ENCODE results near the gene TLN1. TPM values are rescaled to one million over a fixed set of nuclear protein-coding genes. Genes with fewer than 3 reads are reported as not detected.

TLN1 gene
- total RNA-seq, 4 donors from 2014 or later = 142 to 245 (median 184) TPM

- WGBS, 2 donors = 1 to 3% methylated on average over 29 to 33 of the region's 67 CpGs
- TF ChIP-seq CTCF (IDR thresholded peaks at IDR 0.05) (peak in 5 of 6 experiments; percentile 21 to 59 (median 55)), POLR2A (IDR thresholded peaks at IDR 0.05) (peak in 1 of 2 donors; percentile 95)
- Histone ChIP-seq H3K4me1 (peaks cover 7 to 20% of the 10 kb centered on the region in 2 donors), H3K27ac (peak within 1 kb of the TSS; percentile 92 to 100 (median 100)), H3K4me3 (replicated peaks in 1 of 3) (peak within 1 kb of the TSS; percentile 49 to 95 (median 90)), H3K27me3 (no peaks in the 10 kb centered on the region), H3K36me3 (peaks cover 0 to 4% of the 10 kb centered on the region in 2 donors), H3K9me3 (no peaks in the 10 kb centered on the region)
- DNase-seq = peak; percentile 80 to 81
- intact Hi-C loops (cut with DNase I) = no loop called here
These were observed 73.6 kb downstream of the TLN1 start, which contains the start of gene CCDC107 for GRCh38 chr9:35658137-35658967. Gene CCDC107, plus strand, starts transcription at chr9:35658292. Its CDS starts 88 bp downstream, at chr9:35658380.

DNA sequence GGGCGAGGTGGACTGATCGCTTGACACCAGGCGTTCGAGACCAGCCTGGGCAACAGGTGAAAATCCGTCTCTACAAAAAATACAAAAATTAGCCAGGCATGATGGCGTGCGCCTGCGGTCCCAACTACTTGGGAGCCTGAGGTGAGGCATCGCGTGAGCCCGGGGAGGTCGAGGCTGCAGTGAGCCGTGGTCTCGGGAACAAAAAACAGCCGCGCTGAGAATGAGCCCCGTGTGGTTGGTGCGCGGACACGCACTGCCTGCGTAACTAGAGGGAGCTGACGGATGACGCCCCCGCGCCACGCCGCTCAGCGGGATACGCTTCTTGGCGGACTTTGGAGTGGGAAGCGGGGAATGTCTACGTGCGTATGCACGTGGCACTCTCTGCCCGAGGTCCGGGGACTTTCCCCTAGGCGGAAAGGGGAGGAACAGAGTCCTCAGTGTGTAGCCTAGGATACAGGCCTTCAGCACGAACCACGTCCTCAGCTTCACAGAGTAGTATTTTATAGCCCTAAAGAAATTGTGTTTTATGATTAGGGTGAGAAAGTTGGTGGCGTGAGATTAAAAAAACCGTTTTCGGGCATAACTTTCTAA is 74.4 kb downstream of the TLN1 start, which contains the start of gene RMRP:
TSS of gene RMRP (minus strand) at position 474 of the 591 bp plus-strand sequence.
- H3K9me3 ChIP-seq = no peaks in the 10 kb centered on the region
- no peaks in the 10 kb centered on the region for H3K27me3 ChIP-seq
- peaks cover 0 to 4% of the 10 kb centered on the region in 2 donors for H3K36me3 ChIP-seq
- peak; percentile 98 for DNase-seq
- peaks cover 7 to 20% of the 10 kb centered on the region in 2 donors for H3K4me1 ChIP-seq
- peak within 1 kb of the TSS; percentile 92 to 100 (median 100) for H3K27ac ChIP-seq
- H3K4me3 ChIP-seq (replicated peaks in 1 of 3) = peak within 1 kb of the TSS; percentile 49 to 95 (median 90)
- intact Hi-C loops (cut with DNase I) = no loop called here
- TF ChIP-seq POLR2A (IDR thresholded peaks at IDR 0.05) (peak; percentile 60 to 81), CTCF (IDR thresholded peaks at IDR 0.05) (peak in 5 of 6 experiments; percentile 20 to 55 (median 45))
- 0 to 1% methylated on average over 34 to 35 of the region's 42 CpGs for WGBS, 2 donors

DNA sequence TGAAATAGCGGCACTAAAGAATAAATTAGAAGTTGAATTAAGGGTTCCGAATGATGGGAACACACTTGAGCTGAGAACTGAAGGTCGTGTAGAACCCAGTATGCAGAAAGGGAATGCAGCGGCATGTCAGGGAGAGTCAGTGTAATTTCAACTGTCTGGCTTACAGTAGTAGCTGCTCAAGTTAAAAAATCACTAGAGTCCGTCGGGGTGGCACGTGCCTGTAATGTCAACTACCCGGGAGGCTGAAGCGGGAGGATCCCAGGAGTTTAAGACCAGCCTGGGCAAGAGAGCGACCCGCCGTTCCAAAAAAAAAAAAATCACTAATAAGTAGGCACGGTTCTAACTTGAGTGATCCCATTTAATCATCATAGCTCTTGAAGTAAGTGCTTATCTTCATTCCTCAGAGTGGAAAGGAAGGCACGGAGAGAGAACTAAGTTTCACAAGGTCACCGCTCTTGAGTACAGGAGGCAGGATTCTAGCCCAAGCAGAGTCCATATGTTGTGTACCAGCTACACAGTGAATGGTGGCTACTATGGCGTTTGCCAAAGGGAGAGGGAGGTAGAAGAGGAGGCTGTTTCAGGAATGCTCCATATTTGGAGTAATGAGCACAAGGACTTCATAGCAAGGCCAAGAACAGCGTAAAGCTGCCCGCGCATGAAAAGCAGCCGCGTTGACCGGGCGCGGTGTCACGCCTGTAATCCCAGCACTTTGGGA is 75.0 kb downstream of the TLN1 start:
- peak in 1 of 2 donors; percentile 45 for DNase-seq
- intact Hi-C loops (cut with DNase I) = no loop called here
- WGBS, 2 donors = 21 to 23% methylated on average over 25 of the region's 25 CpGs
- Histone ChIP-seq H3K27me3 (no peaks in the 10 kb centered on the region), H3K36me3 (peaks cover 0 to 4% of the 10 kb centered on the region in 2 donors), H3K4me1 (peaks cover 7 to 20% of the 10 kb centered on the region in 2 donors), H3K4me3 (replicated peaks in 1 of 3) (peak overlapping the region in 1 of 3 donors; percentile 22), H3K27ac (peak overlapping the region; percentile 92 to 100 (median 100)), H3K9me3 (no peaks in the 10 kb centered on the region)
- no peak for TF ChIP-seq CTCF (IDR thresholded peaks at IDR 0.05)
- TF ChIP-seq POLR2A (IDR thresholded peaks at IDR 0.05) = no peak

- intact Hi-C loops (cut with DNase I) = no loop called here
- TF ChIP-seq POLR2A (IDR thresholded peaks at IDR 0.05) = no peak
- no peak for TF ChIP-seq CTCF (IDR thresholded peaks at IDR 0.05)
- H3K36me3 ChIP-seq = peaks cover 0 to 4% of the 10 kb centered on the region in 2 donors
- WGBS, 2 donors = 76 to 90% methylated on average over 16 to 17 of the region's 17 CpGs
- H3K9me3 ChIP-seq = no peaks in the 10 kb centered on the region
- no peaks in the 10 kb centered on the region for H3K27me3 ChIP-seq
- peaks cover 7 to 20% of the 10 kb centered on the region in 2 donors for H3K4me1 ChIP-seq
- peak overlapping the region in 1 of 3 donors; percentile 100 for H3K27ac ChIP-seq
- no peak overlapping the region for H3K4me3 ChIP-seq (replicated peaks in 1 of 3)
- no peak for DNase-seq
These were observed 75.6 kb downstream of the TLN1 start for GRCh38 chr9:35656348-35656747.

Data from thyroid gland (tissue), 4 donors.